Stimulated activated naive CD4-positive, alpha-beta T cell (primary cell): ENCODE data around the gene NPIPA3.
"Not testable (repeated sequence)": the region's sequence is repeated elsewhere in the genome, so short reads cannot be mapped to it uniquely, and the experiment has no call there.

ENCODE experiments used
- DNase-seq, 6 experiments: peaks; one replicate each; lab custom pipeline; 2025; lab: John Stamatoyannopoulos, UW

The NPIPA3 gene

GRCh38 chr16:14742273-14743128 is 39.3 kb downstream of the NPIPA3 start, which contains the start of gene NPIPA2:
Gene NPIPA2 (plus strand): TSS chr16:14742533. CDS start chr16:14748066, 5,533 bp downstream.
- not testable (repeated sequence) for DNase-seq

- DNase-seq, result not testable (repeated sequence)
Measured at GRCh38 chr16:14773654-14774053, 70.4 kb downstream of the NPIPA3 start.

GRCh38 chr16:14775624-14776023 is 72.4 kb downstream of the NPIPA3 start:
- DNase-seq, result not testable (repeated sequence)
